HEK293T (cell line): ENCODE measurements around the gene SERBP1.

Source experiments
- BHLHE40 ChIP-seq: fragments of 450-650 bp; IDR thresholded peaks from 2 replicates; pipeline ENCODE4 v1.6.1; 2016; ENCODE audit warnings: mild to moderate bottlenecking, moderate library complexity, borderline replicate concordance
- FOXK2 ChIP-seq: fragments of 450-650 bp; IDR thresholded peaks from 2 replicates; pipeline ENCODE4 v1.6.1; 2016; ENCODE audit warnings: mild to moderate bottlenecking
- LEF1 ChIP-seq: fragments of 450-650 bp; IDR thresholded peaks from 2 replicates; pipeline ENCODE4 v1.6.1; 2017; ENCODE audit warnings: mild to moderate bottlenecking, borderline replicate concordance
- NFRKB ChIP-seq: fragments of 450-650 bp; IDR thresholded peaks from 2 replicates; pipeline ENCODE4 v1.6.1; 2016; ENCODE audit warnings: mild to moderate bottlenecking, moderate library complexity
- PKNOX1 ChIP-seq: fragments of 450-650 bp; IDR thresholded peaks from 2 replicates; pipeline ENCODE4 v1.6.1; 2016
- SUZ12 ChIP-seq: fragments of 450-650 bp; IDR thresholded peaks from 2 replicates; pipeline ENCODE4 v1.6.1; 2016; ENCODE audit warnings: mild to moderate bottlenecking
- TARDBP ChIP-seq: fragments of 450-650 bp; IDR thresholded peaks from 2 replicates; pipeline ENCODE4 v1.6.1; 2016
- ZNF384 ChIP-seq: fragments of 450-650 bp; IDR thresholded peaks from 2 replicates; pipeline ENCODE4 v1.6.1; 2016

- TF ChIP-seq LEF1 (no peak), NFRKB (no peak), ZNF384 (no peak), PKNOX1 (no peak), SUZ12 (no peak), BHLHE40 (no peak), FOXK2 (no peak), TARDBP (no peak)
These were observed 15.2 kb downstream of the SERBP1 start for GRCh38 chr1:67415041-67415440.
